SK-N-MC (cell line): ENCODE results near the gene TREM1.

ENCODE experiments used
- EZH2 ChIP-seq: fragments of 200-600 bp; sonication (generic); IDR thresholded peaks from one replicate; pipeline ENCODE4 v1.6.1; 2017; ENCODE audit warnings: antibody characterized with exemption
- POLR2AphosphoS5 ChIP-seq: IDR thresholded peaks from 2 replicates; pipeline ENCODE4 v1.6.1; 2012; ENCODE audit warnings: mild to moderate bottlenecking, low read depth, low read length, borderline replicate concordance

DNA sequence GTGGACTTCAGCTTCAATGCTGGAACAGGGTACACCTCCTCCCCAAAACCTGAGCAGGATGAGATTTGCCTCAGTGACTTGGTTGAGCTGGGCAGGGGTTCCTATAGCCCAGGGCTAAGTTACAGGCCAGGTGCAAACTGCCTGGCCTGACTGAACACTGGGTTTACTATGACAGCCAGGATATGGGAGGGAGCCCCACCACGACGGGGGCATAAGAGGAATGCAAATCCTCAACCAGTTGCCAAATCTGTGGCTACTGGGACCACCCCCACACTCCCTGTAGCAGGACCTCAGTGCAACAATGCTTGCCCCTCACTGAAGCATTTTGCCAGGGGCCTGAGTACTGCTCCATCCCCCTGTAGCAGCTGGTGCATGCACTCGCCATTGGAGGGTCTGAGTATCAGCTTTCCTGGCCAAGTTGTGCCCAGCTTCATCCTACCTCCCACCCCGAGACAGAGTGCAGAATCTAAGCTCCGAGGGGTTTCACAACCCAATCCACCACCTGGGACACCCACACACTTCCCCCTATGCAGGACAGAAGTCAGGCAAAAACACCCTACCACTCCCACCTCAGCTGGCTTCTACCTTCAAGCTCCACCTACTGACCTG is 30.7 kb downstream of the TREM1 start:
- TF ChIP-seq POLR2AphosphoS5 (no peak), EZH2 (no peak)
